GM12875 (cell line): ENCODE results near the gene NEUROD1.

ENCODE experiments used
- H3K4me3 ChIP-seq: one replicate; pipeline ENCODE4 v1.5.1; 2011; ENCODE audit warnings: low read depth, low read length, control low read depth
- CTCF ChIP-seq: IDR thresholded peaks from 2 replicates; pipeline ENCODE4 v1.5.1; 2011; ENCODE audit warnings: low read depth, mild to moderate bottlenecking, control low read depth, inconsistent platforms, low read length, moderate library complexity, borderline replicate concordance; ENCODE audit not compliant: insufficient read depth

Gene NEUROD1

DNA sequence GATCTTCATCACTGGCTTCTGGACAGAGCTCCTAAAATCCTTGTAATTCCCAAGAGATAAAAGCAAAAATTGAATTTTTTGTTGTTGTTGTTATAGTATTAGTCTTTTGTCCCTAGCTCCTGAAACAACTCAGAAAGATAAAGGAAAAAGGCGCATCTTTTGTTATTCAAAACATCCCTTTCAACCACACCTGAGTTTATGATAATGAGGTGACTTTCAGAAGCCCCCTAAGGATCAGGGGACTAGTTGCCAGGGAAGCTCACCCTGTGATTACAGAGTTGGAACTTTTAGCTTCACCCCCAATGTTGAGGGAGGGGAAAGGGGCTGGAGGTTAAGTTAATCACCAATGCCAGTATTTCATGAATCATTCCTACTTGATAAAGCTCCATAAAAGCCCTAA lies 13.1 kb downstream of the NEUROD1 start:
- H3K4me3 ChIP-seq = no peak overlapping the region

DNA sequence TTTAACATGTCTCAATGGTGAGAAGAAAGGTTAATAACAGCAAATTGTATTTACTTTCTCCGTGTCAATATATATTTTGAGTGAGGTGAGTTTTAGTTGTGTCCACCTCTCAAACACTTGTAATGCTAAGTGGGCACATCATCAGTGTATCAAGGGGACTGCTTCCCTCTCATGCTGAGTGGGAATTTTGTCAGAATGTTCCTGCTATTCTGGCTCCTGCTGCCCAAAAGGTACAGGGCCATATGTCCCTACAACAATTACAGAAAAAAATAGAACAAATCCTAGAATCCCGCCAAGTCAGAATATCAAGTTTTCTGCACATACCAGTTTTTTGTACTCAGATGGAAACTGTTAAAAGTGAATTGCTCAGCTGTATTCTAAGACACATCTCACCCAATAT lies 18.0 kb downstream of the NEUROD1 start:
- TF ChIP-seq CTCF = no peak

More for the DNA sequence above, 13.1 kb downstream of the NEUROD1 start:
- TF ChIP-seq CTCF = no peak

GRCh38 chr2:181660181-181660580 lies 20.1 kb downstream of the NEUROD1 start:
- no peak for TF ChIP-seq CTCF
- no peak overlapping the region for H3K4me3 ChIP-seq

More for the DNA sequence above, 18.0 kb downstream of the NEUROD1 start:
- no peak overlapping the region for H3K4me3 ChIP-seq

- no peak for TF ChIP-seq CTCF
- H3K4me3 ChIP-seq = no peak overlapping the region
Observed at GRCh38 chr2:181658444-181658843, 21.9 kb downstream of the NEUROD1 start.

GRCh38 chr2:181657379-181657778 lies 22.9 kb downstream of the NEUROD1 start:
- TF ChIP-seq CTCF = no peak
- no peak overlapping the region for H3K4me3 ChIP-seq

- H3K4me3 ChIP-seq = peak within 1 kb of the TSS; percentile 57
- no peak for TF ChIP-seq CTCF
Observed at GRCh38 chr2:181656450-181657291, 23.6 kb downstream of the NEUROD1 start, which contains the start of gene CERKL. CERKL (minus strand) TSS chr2:181657105; CDS start chr2:181657006, 99 bp downstream.

GRCh38 chr2:181655519-181655918 lies 24.8 kb downstream of the NEUROD1 start:
- no peak overlapping the region for H3K4me3 ChIP-seq
- TF ChIP-seq CTCF = no peak
